ENCODE data around the gene TSN.

GRCh38 chr2:121727950-121728349 lies 27.5 kb upstream of the TSN start:
- TF ChIP-seq CTCF (IDR thresholded peaks at IDR 0.05): no peak
- TF ChIP-seq POLR2AphosphoS5 (IDR thresholded peaks at IDR 0.05): no peak
- TF ChIP-seq POLR2A (IDR thresholded peaks at IDR 0.05): no peak
